Activated naive CD8-positive, alpha-beta T cell treated with anti-CD3 and anti-CD28 coated beads, Interleukin-2, amount 50 U/mL, for 24 hours (primary cell): ENCODE measurements around the gene UBE2L5.

Experiments used
- ATAC-seq: fragments of 150-1000 bp; cut with Tn5 transposase; one replicate; pipeline ENCODE4 v1.10.0; 2021
- DNase-seq: peaks from one replicate; pipeline ENCODE4 v3.0.0; 2021
- H3K27ac Mint-ChIP-seq: one replicate; pipeline ENCODE4 v1.8.0; 2021; ENCODE audit warnings: mild to moderate bottlenecking, mixed read lengths
- H3K27me3 Mint-ChIP-seq: one replicate; pipeline ENCODE4 v1.8.0; 2021; ENCODE audit warnings: mixed read lengths
- H3K36me3 Mint-ChIP-seq: one replicate; pipeline ENCODE4 v1.8.0; 2021; ENCODE audit warnings: low read depth, mixed read lengths
- H3K4me1 Mint-ChIP-seq: one replicate; pipeline ENCODE4 v1.8.0; 2021; ENCODE audit warnings: mixed read lengths
- H3K4me3 Mint-ChIP-seq: one replicate; pipeline ENCODE4 v1.8.0; 2021; ENCODE audit warnings: mild to moderate bottlenecking, moderate library complexity, mixed read lengths
- H3K9me3 Mint-ChIP-seq: one replicate; pipeline ENCODE4 v1.8.0; 2021; ENCODE audit warnings: mixed read lengths

Gene UBE2L5

DNA sequence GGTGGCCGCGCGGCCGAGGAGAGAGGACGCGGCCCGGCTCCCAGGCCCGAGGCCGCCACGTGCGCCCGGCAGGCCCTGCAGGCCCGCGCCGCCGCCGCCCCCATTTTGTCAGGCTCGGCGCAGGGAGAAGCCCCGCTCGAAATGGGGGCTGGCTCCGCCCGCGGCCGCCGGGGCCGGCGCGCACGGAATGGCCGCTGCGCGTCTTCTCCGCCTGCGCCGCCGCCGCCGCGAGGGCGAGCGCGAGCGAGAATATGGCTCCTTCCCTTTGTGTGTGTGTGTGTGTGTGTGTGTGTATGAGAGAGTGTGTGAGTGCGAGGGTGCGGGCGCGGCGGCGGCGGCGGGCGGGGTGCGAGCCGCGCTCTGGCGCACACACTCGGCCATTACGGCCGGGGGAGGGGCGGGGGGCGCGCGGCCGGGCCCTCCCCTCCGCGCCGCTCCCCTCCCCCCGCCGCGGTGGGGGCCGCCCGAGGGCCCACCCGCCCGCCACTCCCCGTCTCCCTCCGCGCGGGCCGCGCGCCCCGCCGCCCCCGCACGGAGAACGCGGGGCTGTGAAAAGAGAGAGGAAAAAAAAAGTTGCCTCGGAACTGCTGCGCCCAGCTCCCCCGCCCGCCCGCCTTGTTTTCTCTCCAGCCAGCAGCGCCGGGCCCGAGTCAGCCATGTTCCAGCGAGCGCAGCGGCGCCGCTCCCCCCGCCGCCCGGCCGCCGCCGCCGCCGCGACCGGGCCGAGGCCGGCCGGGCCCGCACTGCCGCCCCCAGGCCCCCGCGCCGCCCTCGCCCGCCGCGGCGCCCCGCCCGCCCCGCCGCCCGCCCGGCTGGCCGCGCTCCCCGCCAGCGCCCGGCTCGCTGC lies 42.4 kb downstream of the UBE2L5 start:
- H3K27ac Mint-ChIP-seq = peak overlapping the region; percentile 97
- H3K36me3 Mint-ChIP-seq = peaks cover 33% of the 10 kb centered on the region

DNA sequence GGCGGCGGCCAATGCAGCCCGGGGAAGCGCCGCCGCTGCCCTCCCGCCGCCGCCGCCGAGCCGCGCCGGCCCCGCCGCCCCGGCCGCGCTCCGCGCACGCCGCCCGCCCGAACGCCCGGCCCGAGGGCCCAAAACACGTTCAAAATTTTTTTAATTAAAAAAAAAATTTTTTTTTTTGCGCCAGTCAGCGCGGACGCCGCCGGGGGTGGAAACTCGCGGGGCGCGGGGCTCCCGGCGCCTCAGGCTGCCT lies 43.0 kb downstream of the UBE2L5 start:
- H3K4me3 Mint-ChIP-seq = no peak overlapping the region
- ATAC-seq (no peak), DNase-seq (no peak)
- H3K4me1 Mint-ChIP-seq = peaks cover 41% of the 10 kb centered on the region
- peaks cover 5% of the 10 kb centered on the region for H3K27me3 Mint-ChIP-seq
- no peaks in the 10 kb centered on the region for H3K9me3 Mint-ChIP-seq
- peaks cover 31% of the 10 kb centered on the region for H3K36me3 Mint-ChIP-seq
- no peak overlapping the region for H3K27ac Mint-ChIP-seq

More for the DNA sequence above, 42.4 kb downstream of the UBE2L5 start:
- peaks cover 5% of the 10 kb centered on the region for H3K27me3 Mint-ChIP-seq
- peak; percentile 45 for ATAC-seq
- DNase-seq = peak; percentile 75
- H3K4me3 Mint-ChIP-seq = peak overlapping the region; percentile 96
- H3K9me3 Mint-ChIP-seq = no peaks in the 10 kb centered on the region
- peaks cover 43% of the 10 kb centered on the region for H3K4me1 Mint-ChIP-seq

DNA sequence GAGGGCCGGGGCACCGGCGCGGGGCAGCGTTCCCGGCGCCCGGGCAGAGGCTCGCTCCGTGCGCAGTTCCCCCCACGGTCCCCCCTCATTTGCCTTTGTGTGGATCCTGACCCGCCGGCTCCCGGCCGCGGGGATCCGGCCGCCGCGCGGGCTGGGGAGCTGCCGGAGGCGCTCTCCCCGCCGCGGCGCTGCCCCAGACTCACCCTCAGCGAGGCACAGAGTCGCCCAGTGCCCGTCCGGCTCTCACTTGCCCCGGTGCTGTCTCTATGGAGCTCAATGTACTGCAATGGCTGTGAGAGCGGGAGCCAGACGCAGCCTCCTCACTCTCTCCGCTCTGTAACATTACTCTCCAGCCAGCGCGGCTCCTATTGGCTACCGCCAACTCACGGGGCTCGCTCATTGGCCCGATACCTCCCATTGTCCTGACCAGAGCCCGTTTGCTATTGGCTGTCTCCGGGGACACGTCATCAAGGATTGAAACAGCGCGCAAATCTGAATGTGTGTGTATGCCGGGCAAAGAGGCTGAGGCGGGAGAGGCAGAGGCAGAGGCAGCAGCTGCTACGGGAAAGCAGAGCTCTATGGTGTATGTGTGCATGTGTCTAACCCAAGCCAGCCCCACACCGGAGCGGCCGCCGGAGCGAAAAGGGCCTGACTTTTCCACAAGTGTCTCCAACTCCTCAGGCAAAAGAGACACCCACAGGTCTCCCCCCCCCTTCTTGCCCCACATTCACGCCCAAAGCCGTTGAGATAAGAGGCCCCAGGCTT lies 43.5 kb downstream of the UBE2L5 start, which contains the start of gene HMGB1:
HMGB1 (minus strand) TSS at position 344 of the 765 bp plus-strand sequence. CDS start 2,256 bp downstream, outside the sequence.
- ATAC-seq (peak; percentile 95), DNase-seq (peak; percentile 93)
- peak within 1 kb of the TSS; percentile 96 for H3K4me3 Mint-ChIP-seq
- no peaks in the 10 kb centered on the region for H3K9me3 Mint-ChIP-seq
- peaks cover 41% of the 10 kb centered on the region for H3K4me1 Mint-ChIP-seq
- H3K27ac Mint-ChIP-seq = peak within 1 kb of the TSS; percentile 99
- H3K36me3 Mint-ChIP-seq = peaks cover 31% of the 10 kb centered on the region
- H3K27me3 Mint-ChIP-seq = peaks cover 5% of the 10 kb centered on the region

DNA sequence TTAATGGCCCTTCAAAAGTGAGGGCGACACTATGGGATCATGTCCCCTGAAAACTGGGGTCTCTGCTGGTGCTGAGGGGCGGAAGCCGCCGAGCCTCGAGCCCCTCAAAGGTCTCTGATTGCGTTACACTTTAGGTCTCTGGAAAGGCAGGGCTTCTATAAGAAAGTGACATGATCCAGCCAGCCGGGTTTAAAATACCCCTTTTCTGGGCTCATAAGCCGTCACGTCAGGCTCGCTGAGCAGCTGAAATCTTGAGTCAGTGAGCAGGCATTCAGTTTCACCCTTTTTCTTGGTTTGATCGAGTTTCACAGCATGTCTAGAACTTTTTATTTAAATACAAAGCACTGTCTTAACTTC lies 44.0 kb downstream of the UBE2L5 start:
- peaks cover 5% of the 10 kb centered on the region for H3K27me3 Mint-ChIP-seq
- peaks cover 39% of the 10 kb centered on the region for H3K4me1 Mint-ChIP-seq
- H3K27ac Mint-ChIP-seq = peak overlapping the region; percentile 99
- ATAC-seq (no peak), DNase-seq (peak; percentile 34)
- H3K9me3 Mint-ChIP-seq = no peaks in the 10 kb centered on the region
- H3K4me3 Mint-ChIP-seq = peak overlapping the region; percentile 88
- H3K36me3 Mint-ChIP-seq = peaks cover 29% of the 10 kb centered on the region

DNA sequence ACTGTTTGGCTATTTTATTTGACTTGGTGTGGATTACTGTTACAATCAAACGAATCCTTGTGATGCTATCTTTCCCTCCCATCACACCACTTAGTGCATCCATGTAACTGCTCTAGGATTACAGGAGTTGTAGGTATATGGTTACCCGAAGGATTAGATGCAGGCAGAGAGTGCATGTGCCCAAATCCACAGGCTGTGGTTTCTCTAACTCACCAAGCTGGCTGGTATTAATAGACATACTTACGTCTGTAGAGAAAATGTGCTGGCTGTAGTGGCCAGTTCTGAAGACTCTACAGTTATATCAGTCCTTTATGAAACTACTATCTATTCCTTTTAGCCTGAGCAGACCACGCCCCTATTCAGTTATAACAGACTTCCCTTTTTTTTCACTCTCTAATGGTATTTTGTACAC lies 44.6 kb downstream of the UBE2L5 start:
- ATAC-seq (no peak), DNase-seq (no peak)
- peaks cover 5% of the 10 kb centered on the region for H3K27me3 Mint-ChIP-seq
- H3K9me3 Mint-ChIP-seq = no peaks in the 10 kb centered on the region
- peaks cover 25% of the 10 kb centered on the region for H3K36me3 Mint-ChIP-seq
- peak overlapping the region; percentile 99 for H3K27ac Mint-ChIP-seq
- H3K4me3 Mint-ChIP-seq = peak overlapping the region; percentile 88
- H3K4me1 Mint-ChIP-seq = peaks cover 34% of the 10 kb centered on the region

DNA sequence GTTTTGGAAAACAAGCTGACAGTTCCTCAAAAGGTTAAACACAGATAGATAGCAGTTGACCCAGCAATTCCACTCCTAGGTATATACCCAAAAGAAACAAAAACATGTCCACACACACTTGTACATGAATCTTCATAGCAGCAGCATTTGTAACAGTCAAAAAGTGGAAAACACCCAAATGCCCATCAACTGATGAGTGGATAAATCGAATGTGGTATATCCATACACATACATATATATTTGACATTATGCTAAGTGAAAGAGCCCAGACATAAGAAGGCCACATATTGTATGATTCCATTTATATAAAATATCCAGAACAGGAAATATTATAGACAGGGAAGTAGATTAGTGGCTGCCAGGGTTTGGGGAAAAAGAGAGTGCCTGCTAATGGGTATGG lies 51.4 kb downstream of the UBE2L5 start:
- H3K36me3 Mint-ChIP-seq = no peaks in the 10 kb centered on the region
- ATAC-seq (no peak), DNase-seq (no peak)
- no peak overlapping the region for H3K4me3 Mint-ChIP-seq
- no peaks in the 10 kb centered on the region for H3K9me3 Mint-ChIP-seq
- H3K27ac Mint-ChIP-seq = no peak overlapping the region
- H3K27me3 Mint-ChIP-seq = no peaks in the 10 kb centered on the region
- H3K4me1 Mint-ChIP-seq = no peaks in the 10 kb centered on the region

DNA sequence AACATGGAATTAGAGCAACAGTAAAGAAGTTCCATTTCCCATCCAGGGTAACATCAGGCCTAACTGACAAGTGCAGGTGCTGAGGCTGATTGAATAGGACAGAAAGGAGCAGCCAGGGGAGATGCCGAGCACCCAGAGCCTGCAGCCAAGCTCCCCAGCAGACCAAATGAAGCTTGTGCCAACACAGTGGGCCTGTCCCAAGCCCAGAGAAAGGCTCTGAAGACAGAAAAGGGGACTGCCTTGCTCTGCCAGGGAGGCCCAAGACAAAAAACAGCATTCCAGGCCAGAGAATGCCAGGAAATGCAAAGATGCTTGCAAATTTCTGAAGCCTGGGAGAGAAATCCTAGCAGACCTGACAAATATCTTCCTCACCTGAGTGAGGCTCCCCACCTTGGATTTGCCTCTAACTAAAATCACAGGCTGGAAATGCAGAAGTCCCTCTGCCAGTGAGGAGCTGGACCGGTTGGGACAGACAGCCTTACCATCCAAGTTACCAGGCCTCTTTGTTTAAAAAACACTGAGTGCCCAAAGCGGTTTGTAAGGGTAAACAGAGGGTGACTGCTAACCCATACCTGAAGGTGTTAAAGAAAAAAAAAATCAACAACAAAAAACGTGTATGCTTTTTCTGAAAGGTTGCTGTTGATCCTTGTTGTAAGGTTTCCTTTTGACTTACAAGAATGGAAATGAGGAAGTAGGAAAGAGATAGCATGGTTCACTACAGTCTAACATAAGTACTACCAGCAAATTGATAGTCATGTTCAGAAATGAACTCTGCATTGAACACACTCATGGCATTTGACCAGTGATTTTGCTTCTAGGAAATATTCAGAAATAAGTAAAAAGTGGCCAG lies 55.3 kb downstream of the UBE2L5 start:
- no peaks in the 10 kb centered on the region for H3K4me1 Mint-ChIP-seq
- ATAC-seq (no peak), DNase-seq (no peak)
- no peaks in the 10 kb centered on the region for H3K36me3 Mint-ChIP-seq
- no peaks in the 10 kb centered on the region for H3K27me3 Mint-ChIP-seq
- H3K27ac Mint-ChIP-seq = no peak overlapping the region
- no peaks in the 10 kb centered on the region for H3K9me3 Mint-ChIP-seq
- no peak overlapping the region for H3K4me3 Mint-ChIP-seq
